A549 (cell line): ENCODE results near the gene ALDH7A1. TPM values are rescaled to one million over a fixed set of nuclear protein-coding genes. Genes with fewer than 3 reads are reported as not detected.

Experiments
- ATAC-seq, 2 experiments: fragments of 200-7000 bp in 1 of 2; fragments of >200 bp in 1 of 2; cut with Nextera tagmentation in 1 of 2; cut with Tn5 transposase in 1 of 2; 3 replicates each; pipeline versions ENCODE4 v1.8.0 to v1.9.1; 2018 to 2020; ENCODE audit warnings: mild to moderate bottlenecking in 1 of 2, moderate library complexity in 1 of 2
- CTCF ChIA-PET: fragments of 300-600 bp; sonication (Branson Sonifier 250); formaldehyde crosslinking; extraction: SDS; loops from one replicate; lab custom pipeline; 2021; ENCODE audit warnings: antibody characterized with exemption, inconsistent platforms; lab: Yijun Ruan, JAX
- POLR2A ChIA-PET: fragments of 350-600 bp; formaldehyde crosslinking; extraction: SDS; loops from one replicate; lab custom pipeline; 2021; ENCODE audit warnings: antibody characterized with exemption, inconsistent platforms; lab: Yijun Ruan, JAX
- DNase-seq, 2 experiments: peaks; one replicate each; pipeline versions ENCODE4 v3.0.0 to v3.0.0-alpha.2; 2011 to 2016; ENCODE audit warnings: low read depth in 1 of 2, low spot score in 1 of 2
- FAIRE-seq: peaks from 2 replicates; lab custom pipeline; 2011; peaks lifted over from hg19 to GRCh38; lab: Jason Lieb, UNC
- H3K27ac ChIP-seq, 2 experiments: fragments of >200 bp; sonication (Bioruptor Twin); formaldehyde crosslinking; 3 replicates each; pipeline ENCODE4 v1.5.1; 2016 to 2017
- H3K4me1 ChIP-seq: fragments of >200 bp; sonication (Bioruptor Twin); formaldehyde crosslinking; 3 replicates; pipeline ENCODE4 v1.6.1; 2016
- H3K4me2 ChIP-seq: fragments of >200 bp; sonication (Bioruptor Twin); formaldehyde crosslinking; 3 replicates; pipeline ENCODE4 v1.6.1; 2016
- H3K4me3 ChIP-seq: fragments of >200 bp; sonication (Bioruptor Twin); formaldehyde crosslinking; 3 replicates; pipeline ENCODE4 v1.5.1; 2016
- H3K9me3 ChIP-seq: fragments of >200 bp; sonication (Bioruptor Twin); formaldehyde crosslinking; 3 replicates; pipeline ENCODE4 v1.6.1; 2016
- BHLHE40 ChIP-seq: IDR thresholded peaks from 2 replicates; pipeline ENCODE4 v1.6.1; 2012; ENCODE audit warnings: low read depth, low read length, inconsistent platforms
- CBX8 ChIP-seq: fragments of 200-600 bp; sonication (generic); IDR thresholded peaks from 2 replicates; pipeline ENCODE4 v1.6.1; 2016
- CEBPB ChIP-seq, 2 experiments: fragments of >200 bp in 1 of 2; sonication (Bioruptor Twin) in 1 of 2; formaldehyde crosslinking in 1 of 2; IDR thresholded peaks; 2 replicates each; pipeline ENCODE4 v1.6.1; 2012 to 2016
- CHD2 ChIP-seq: fragments of 150-350 bp; IDR thresholded peaks from 2 replicates; pipeline ENCODE4 v1.6.1; 2014; ENCODE audit warnings: low read length; ENCODE audit not compliant: partially characterized antibody
- CHD4 ChIP-seq: fragments of 200-600 bp; sonication (generic); IDR thresholded peaks from 2 replicates; pipeline ENCODE4 v1.6.1; 2016; ENCODE audit warnings: antibody characterized with exemption, mild to moderate bottlenecking, borderline replicate concordance
- EP300 ChIP-seq, 2 experiments: fragments of >200 bp; sonication (Bioruptor Twin); formaldehyde crosslinking; IDR thresholded peaks; 2 replicates in 1 of 2; 3 replicates in 1 of 2; pipeline ENCODE4 v1.6.1; 2016 to 2017
- FOSB ChIP-seq: fragments of 250-450 bp; sonication (Bioruptor Pico); IDR thresholded peaks from 2 replicates; pipeline ENCODE4 v1.5.0; 2020; ENCODE audit warnings: mild to moderate bottlenecking, moderate library complexity
- FOSL2 ChIP-seq, 2 experiments: fragments of 450-650 bp in 1 of 2; fragments of >200 bp in 1 of 2; sonication (Bioruptor Twin) in 1 of 2; formaldehyde crosslinking; IDR thresholded peaks; 2 replicates each; pipeline versions ENCODE4 v1.5.0 to v1.6.1; 2016 to 2020; ENCODE audit warnings: mild to moderate bottlenecking in 1 of 2, moderate library complexity in 1 of 2
- FOXS1 ChIP-seq: fragments of 250-450 bp; sonication (Bioruptor Pico); IDR thresholded peaks from 2 replicates; pipeline ENCODE4 v1.5.0; 2020; ENCODE audit warnings: mild to moderate bottlenecking, moderate library complexity
- GATA3 ChIP-seq: IDR thresholded peaks from 2 replicates; pipeline ENCODE4 v1.6.1; 2012; ENCODE audit warnings: borderline replicate concordance
- HOXA7 ChIP-seq: fragments of 250-450 bp; sonication (Bioruptor Pico); IDR thresholded peaks from 2 replicates; pipeline ENCODE4 v1.5.0; 2020; ENCODE audit warnings: mild to moderate bottlenecking, moderate library complexity
- HOXB5 ChIP-seq: fragments of 250-450 bp; sonication (Bioruptor Pico); IDR thresholded peaks from 2 replicates; pipeline ENCODE4 v1.5.0; 2020; ENCODE audit warnings: mild to moderate bottlenecking, moderate library complexity
- JUN ChIP-seq, 2 experiments: fragments of >200 bp; sonication (Bioruptor Twin); formaldehyde crosslinking; IDR thresholded peaks; 2 replicates in 1 of 2; 3 replicates in 1 of 2; pipeline ENCODE4 v1.6.1; 2016 to 2017
- KDM1A ChIP-seq: fragments of 200-600 bp; sonication (generic); IDR thresholded peaks from 2 replicates; pipeline ENCODE4 v1.6.1; 2016; ENCODE audit warnings: low read depth, mild to moderate bottlenecking
- KDM5A ChIP-seq: fragments of 200-600 bp; sonication (generic); IDR thresholded peaks from 2 replicates; pipeline ENCODE4 v1.6.1; 2016; ENCODE audit warnings: antibody characterized with exemption, mild to moderate bottlenecking
- MAZ ChIP-seq: fragments of 150-350 bp; IDR thresholded peaks from 2 replicates; pipeline ENCODE4 v1.6.1; 2014; ENCODE audit warnings: antibody characterized with exemption, low read depth, low read length, borderline replicate concordance
- PHF8 ChIP-seq: fragments of 200-600 bp; sonication (generic); IDR thresholded peaks from 2 replicates; pipeline ENCODE4 v1.6.1; 2016; ENCODE audit warnings: low read depth, mild to moderate bottlenecking, antibody characterized with exemption, moderate library complexity, borderline replicate concordance
- POLR2A ChIP-seq: IDR thresholded peaks from 2 replicates; pipeline ENCODE4 v1.6.1; 2012; ENCODE audit warnings: mild to moderate bottlenecking, low read length
- RAD21 ChIP-seq, 2 experiments: fragments of >200 bp in 1 of 2; sonication (Bioruptor Twin) in 1 of 2; formaldehyde crosslinking in 1 of 2; IDR thresholded peaks in 1 of 2; conservative IDR thresholded peaks in 1 of 2; 2 replicates in 1 of 2; 3 replicates in 1 of 2; pipeline ENCODE4 v1.6.1; 2012 to 2018; ENCODE audit warnings: inconsistent platforms in 1 of 2
- RARB ChIP-seq: fragments of 250-450 bp; sonication (Bioruptor Pico); IDR thresholded peaks from 2 replicates; pipeline ENCODE4 v1.8.0; 2021; ENCODE audit warnings: mild to moderate bottlenecking, moderate library complexity
- RCOR1 ChIP-seq: fragments of 150-350 bp; IDR thresholded peaks from 2 replicates; pipeline ENCODE4 v1.6.1; 2014; ENCODE audit warnings: antibody characterized with exemption, low read length, low read depth
- RNF2 ChIP-seq: fragments of 200-600 bp; sonication (generic); IDR thresholded peaks from 2 replicates; pipeline ENCODE4 v1.6.1; 2016; ENCODE audit warnings: low read depth, mild to moderate bottlenecking, antibody characterized with exemption, moderate library complexity, borderline replicate concordance
- ZFP36 ChIP-seq: fragments of 450-650 bp; IDR thresholded peaks from 2 replicates; pipeline ENCODE4 v1.6.1; 2014; ENCODE audit warnings: borderline replicate concordance; ENCODE audit not compliant: partially characterized antibody
- WGBS: methylation state at CpG from one replicate; pipeline ENCODE4 v1.1.6; 2017; ENCODE audit errors: missing lambda C conversion rate; 5-methylcytosine and 5-hydroxymethylcytosine counted together
- polyA minus RNA-seq: library from RNA; depleted of rRNA, polyadenylated mRNA; stranded (reverse); fragments of >200 nt; gene quantifications from 2 replicates; pipeline ENCODE4 v1.2.3, GENCODE V29; 2011; rRNA and poly(A)+ RNA removed
- polyA plus RNA-seq, 4 experiments: library from polyadenylated mRNA; depleted of rRNA in 3 of 4; stranded (reverse); fragments of >200 nt; fragmentation: RNase III in 1 of 4; extraction: RNeasy Plus Mini Kit Qiagen cat#74134 plus additional on column Dnase treatment in 1 of 4; gene quantifications; 2 replicates in 3 of 4; 3 replicates in 1 of 4; pipeline ENCODE4 v1.2.3, GENCODE V29; 2011 to 2017
- TF ChIP-seq, protein P1 (sequence below): fragments of >200 bp; sonication (Bioruptor Twin); formaldehyde crosslinking; IDR thresholded peaks from 3 replicates; pipeline ENCODE4 v1.5.1; 2016
- TF ChIP-seq, protein P2 (sequence below): fragments of >200 bp; sonication (Bioruptor Twin); formaldehyde crosslinking; IDR thresholded peaks from 2 replicates; pipeline ENCODE4 v1.6.1; 2016
- TF ChIP-seq, protein P3 (sequence below): fragments of >200 bp; sonication (Bioruptor Twin); formaldehyde crosslinking; IDR thresholded peaks from 3 replicates; pipeline ENCODE4 v1.6.1; 2016
- TF ChIP-seq, protein P4 (sequence below): IDR thresholded peaks from 2 replicates; pipeline ENCODE4 v1.6.1; 2012
- TF ChIP-seq, protein P5 (sequence below): fragments of 150-350 bp; IDR thresholded peaks from 2 replicates; pipeline ENCODE4 v1.6.1; 2014; ENCODE audit warnings: low read depth, mild to moderate bottlenecking, low read length
- TF ChIP-seq, protein P6 (sequence below): fragments of 250-450 bp; sonication (Bioruptor Pico); IDR thresholded peaks from 2 replicates; pipeline ENCODE4 v1.5.0; 2021; ENCODE audit warnings: mild to moderate bottlenecking, moderate library complexity, borderline replicate concordance
- TF ChIP-seq, protein P7 (sequence below): fragments of 250-450 bp; sonication (Bioruptor Pico); IDR thresholded peaks from 2 replicates; pipeline ENCODE4 v1.5.0; 2020; ENCODE audit warnings: low read depth, mild to moderate bottlenecking, moderate library complexity

ALDH7A1 gene
- polyA plus RNA-seq (2011; rRNA removed) = 78.3 and 99.2 TPM in 2 replicates
- polyA plus RNA-seq (2012; cell fraction: cytosol; rRNA removed) = 45.0 and 47.6 TPM in 2 replicates
- polyA plus RNA-seq (2012; cell fraction: nucleus; rRNA removed) = 22.3 and 40.7 TPM in 2 replicates
- 64.5 to 83.0 TPM (median 72.4 TPM) in 3 replicates for polyA plus RNA-seq (2017; fragmentation: RNase III; extraction: RNeasy Plus Mini Kit Qiagen cat#74134 plus additional on column Dnase treatment)
- polyA minus RNA-seq = 38.4 and 47.4 TPM in 2 replicates

DNA sequence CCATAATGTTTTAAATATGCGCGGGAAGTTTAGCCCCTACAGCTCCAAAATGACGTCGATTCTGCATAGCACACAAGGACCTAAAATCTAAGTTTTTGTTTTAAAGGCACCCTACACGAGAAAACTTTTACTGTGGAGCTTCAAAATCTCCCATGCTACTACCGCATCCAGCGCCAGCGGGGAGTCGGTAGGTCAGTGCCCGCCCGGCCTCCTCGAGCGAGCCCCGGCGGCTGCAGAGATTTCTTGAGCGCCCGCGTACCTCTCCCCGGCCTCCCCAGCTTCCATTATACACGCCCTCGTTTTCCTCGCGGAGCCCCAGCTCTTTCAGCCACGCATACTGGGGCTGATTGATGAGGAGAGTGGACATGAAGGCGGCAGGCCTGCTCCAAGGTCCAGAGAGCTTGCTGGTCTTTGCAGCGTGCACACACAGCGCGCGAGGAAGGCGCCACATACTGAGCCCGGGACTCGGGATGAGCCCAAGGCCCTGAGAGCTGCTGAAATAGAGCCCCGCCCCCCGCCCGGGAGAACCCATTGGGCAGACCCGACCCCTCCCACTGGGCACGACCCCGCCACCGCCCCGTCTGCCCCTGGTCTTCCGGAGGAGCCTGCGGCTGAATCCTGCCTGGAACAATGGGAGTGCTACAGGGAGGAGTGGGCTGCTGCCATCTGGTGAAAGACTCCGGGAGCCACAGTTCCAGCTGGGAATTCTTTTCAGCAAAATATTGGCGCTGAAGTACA, at the start of gene ALDH7A1:
ALDH7A1 (minus strand) TSS at position 472 of the 738 bp plus-strand sequence; CDS start at position 451, 21 bp downstream.
- Histone ChIP-seq H3K4me1 (peaks cover 20% of the 10 kb centered on the region), H3K27ac (peak within 1 kb of the TSS; percentile 77 to 88), H3K9me3 (no peaks in the 10 kb centered on the region), H3K4me3 (peak within 1 kb of the TSS; percentile 54), H3K4me2 (peak within 1 kb of the TSS; percentile 97)
- DNase-seq (peak; percentile 96 to 97), FAIRE-seq (no peak), ATAC-seq (peak; percentile 98)
- ChIA-PET CTCF (interaction anchor here (0.7 to 3.7 kb wide), 30 partner anchors 10 to 1349 kb away, joined by 3 to 34 read pairs (median 5); no protein-coding TSS in a partner anchor), POLR2A (interaction anchor here (0.6 to 2.0 kb wide), 9 partner anchors 10 to 208 kb away, joined by 3 to 14 read pairs (median 4); partner anchors contain the start of gene LMNB1)
- under 1% methylated on average over 20 of the region's 44 CpGs for WGBS
- peak; percentile 79; the same call in 1 of the 2 replicates for TF ChIP-seq PHF8
- no peak for TF ChIP-seq FOXS1 (CRISPR knock-in tag)
- TF ChIP-seq RNF2 = no peak
- TF ChIP-seq, protein P1, sequence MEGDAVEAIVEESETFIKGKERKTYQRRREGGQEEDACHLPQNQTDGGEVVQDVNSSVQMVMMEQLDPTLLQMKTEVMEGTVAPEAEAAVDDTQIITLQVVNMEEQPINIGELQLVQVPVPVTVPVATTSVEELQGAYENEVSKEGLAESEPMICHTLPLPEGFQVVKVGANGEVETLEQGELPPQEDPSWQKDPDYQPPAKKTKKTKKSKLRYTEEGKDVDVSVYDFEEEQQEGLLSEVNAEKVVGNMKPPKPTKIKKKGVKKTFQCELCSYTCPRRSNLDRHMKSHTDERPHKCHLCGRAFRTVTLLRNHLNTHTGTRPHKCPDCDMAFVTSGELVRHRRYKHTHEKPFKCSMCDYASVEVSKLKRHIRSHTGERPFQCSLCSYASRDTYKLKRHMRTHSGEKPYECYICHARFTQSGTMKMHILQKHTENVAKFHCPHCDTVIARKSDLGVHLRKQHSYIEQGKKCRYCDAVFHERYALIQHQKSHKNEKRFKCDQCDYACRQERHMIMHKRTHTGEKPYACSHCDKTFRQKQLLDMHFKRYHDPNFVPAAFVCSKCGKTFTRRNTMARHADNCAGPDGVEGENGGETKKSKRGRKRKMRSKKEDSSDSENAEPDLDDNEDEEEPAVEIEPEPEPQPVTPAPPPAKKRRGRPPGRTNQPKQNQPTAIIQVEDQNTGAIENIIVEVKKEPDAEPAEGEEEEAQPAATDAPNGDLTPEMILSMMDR = peak; percentile 68
- TF ChIP-seq, protein P2, sequence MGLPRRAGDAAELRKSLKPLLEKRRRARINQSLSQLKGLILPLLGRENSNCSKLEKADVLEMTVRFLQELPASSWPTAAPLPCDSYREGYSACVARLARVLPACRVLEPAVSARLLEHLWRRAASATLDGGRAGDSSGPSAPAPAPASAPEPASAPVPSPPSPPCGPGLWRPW = no peak
- TF ChIP-seq, protein P3, sequence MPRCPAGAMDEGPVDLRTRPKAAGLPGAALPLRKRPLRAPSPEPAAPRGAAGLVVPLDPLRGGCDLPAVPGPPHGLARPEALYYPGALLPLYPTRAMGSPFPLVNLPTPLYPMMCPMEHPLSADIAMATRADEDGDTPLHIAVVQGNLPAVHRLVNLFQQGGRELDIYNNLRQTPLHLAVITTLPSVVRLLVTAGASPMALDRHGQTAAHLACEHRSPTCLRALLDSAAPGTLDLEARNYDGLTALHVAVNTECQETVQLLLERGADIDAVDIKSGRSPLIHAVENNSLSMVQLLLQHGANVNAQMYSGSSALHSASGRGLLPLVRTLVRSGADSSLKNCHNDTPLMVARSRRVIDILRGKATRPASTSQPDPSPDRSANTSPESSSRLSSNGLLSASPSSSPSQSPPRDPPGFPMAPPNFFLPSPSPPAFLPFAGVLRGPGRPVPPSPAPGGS = peak; percentile 95
- TF ChIP-seq CHD2 = no peak
- no peak for TF ChIP-seq MAZ
- TF ChIP-seq RARB (CRISPR knock-in tag) = no peak
- no peak for TF ChIP-seq BHLHE40
- TF ChIP-seq, protein P4, sequence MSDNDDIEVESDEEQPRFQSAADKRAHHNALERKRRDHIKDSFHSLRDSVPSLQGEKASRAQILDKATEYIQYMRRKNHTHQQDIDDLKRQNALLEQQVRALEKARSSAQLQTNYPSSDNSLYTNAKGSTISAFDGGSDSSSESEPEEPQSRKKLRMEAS = peak; percentile 93
- peak; percentile 52 to 62 for TF ChIP-seq RAD21 (conservative IDR thresholded peaks at IDR 0.05 in 1 of 2, IDR thresholded peaks at IDR 0.05 in 1 of 2)
- TF ChIP-seq FOSB (CRISPR knock-in tag) = no peak
- no peak for TF ChIP-seq CHD4
- TF ChIP-seq CBX8 = no peak
- TF ChIP-seq, protein P5, sequence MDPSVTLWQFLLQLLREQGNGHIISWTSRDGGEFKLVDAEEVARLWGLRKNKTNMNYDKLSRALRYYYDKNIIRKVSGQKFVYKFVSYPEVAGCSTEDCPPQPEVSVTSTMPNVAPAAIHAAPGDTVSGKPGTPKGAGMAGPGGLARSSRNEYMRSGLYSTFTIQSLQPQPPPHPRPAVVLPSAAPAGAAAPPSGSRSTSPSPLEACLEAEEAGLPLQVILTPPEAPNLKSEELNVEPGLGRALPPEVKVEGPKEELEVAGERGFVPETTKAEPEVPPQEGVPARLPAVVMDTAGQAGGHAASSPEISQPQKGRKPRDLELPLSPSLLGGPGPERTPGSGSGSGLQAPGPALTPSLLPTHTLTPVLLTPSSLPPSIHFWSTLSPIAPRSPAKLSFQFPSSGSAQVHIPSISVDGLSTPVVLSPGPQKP = no peak
- TF ChIP-seq, protein P6, sequence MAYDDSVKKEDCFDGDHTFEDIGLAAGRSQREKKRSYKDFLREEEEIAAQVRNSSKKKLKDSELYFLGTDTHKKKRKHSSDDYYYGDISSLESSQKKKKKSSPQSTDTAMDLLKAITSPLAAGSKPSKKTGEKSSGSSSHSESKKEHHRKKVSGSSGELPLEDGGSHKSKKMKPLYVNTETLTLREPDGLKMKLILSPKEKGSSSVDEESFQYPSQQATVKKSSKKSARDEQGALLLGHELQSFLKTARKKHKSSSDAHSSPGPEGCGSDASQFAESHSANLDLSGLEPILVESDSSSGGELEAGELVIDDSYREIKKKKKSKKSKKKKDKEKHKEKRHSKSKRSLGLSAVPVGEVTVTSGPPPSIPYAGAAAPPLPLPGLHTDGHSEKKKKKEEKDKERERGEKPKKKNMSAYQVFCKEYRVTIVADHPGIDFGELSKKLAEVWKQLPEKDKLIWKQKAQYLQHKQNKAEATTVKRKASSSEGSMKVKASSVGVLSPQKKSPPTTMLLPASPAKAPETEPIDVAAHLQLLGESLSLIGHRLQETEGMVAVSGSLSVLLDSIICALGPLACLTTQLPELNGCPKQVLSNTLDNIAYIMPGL (CRISPR knock-in tag) = no peak
- TF ChIP-seq KDM1A = no peak
- 0 out of 2 replicates have a peak, but pooled peaks have one; percentile 60 for TF ChIP-seq HOXB5 (CRISPR knock-in tag)
- no peak for TF ChIP-seq RCOR1
- TF ChIP-seq KDM5A = no peak
- TF ChIP-seq FOSL2 (IDR thresholded peaks at IDR 0.05) = no peak
- no peak for TF ChIP-seq FOSL2 (CRISPR knock-in tag; IDR thresholded peaks at IDR 0.05)
- TF ChIP-seq, protein P7, sequence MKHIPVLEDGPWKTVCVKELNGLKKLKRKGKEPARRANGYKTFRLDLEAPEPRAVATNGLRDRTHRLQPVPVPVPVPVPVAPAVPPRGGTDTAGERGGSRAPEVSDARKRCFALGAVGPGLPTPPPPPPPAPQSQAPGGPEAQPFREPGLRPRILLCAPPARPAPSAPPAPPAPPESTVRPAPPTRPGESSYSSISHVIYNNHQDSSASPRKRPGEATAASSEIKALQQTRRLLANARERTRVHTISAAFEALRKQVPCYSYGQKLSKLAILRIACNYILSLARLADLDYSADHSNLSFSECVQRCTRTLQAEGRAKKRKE = no peak
- TF ChIP-seq GATA3 = 0 out of 2 replicates have a peak, but pooled peaks have one; percentile 63
- TF ChIP-seq CEBPB (IDR thresholded peaks at IDR 0.05) = no peak
- no peak for TF ChIP-seq HOXA7
- peak; percentile 81 to 91; a peak in 4 of 5 replicates for TF ChIP-seq JUN (IDR thresholded peaks at IDR 0.05)
- no peak for TF ChIP-seq ZFP36
- peak; percentile 99 for TF ChIP-seq POLR2A
- TF ChIP-seq EP300 (IDR thresholded peaks at IDR 0.05) = no peak
